ENCODE measurements around the gene SLC25A41.
"Not testable (repeated sequence)": the region's sequence is repeated elsewhere in the genome, so short reads cannot be mapped to it uniquely, and the experiment has no call there.

The SLC25A41 gene

DNA sequence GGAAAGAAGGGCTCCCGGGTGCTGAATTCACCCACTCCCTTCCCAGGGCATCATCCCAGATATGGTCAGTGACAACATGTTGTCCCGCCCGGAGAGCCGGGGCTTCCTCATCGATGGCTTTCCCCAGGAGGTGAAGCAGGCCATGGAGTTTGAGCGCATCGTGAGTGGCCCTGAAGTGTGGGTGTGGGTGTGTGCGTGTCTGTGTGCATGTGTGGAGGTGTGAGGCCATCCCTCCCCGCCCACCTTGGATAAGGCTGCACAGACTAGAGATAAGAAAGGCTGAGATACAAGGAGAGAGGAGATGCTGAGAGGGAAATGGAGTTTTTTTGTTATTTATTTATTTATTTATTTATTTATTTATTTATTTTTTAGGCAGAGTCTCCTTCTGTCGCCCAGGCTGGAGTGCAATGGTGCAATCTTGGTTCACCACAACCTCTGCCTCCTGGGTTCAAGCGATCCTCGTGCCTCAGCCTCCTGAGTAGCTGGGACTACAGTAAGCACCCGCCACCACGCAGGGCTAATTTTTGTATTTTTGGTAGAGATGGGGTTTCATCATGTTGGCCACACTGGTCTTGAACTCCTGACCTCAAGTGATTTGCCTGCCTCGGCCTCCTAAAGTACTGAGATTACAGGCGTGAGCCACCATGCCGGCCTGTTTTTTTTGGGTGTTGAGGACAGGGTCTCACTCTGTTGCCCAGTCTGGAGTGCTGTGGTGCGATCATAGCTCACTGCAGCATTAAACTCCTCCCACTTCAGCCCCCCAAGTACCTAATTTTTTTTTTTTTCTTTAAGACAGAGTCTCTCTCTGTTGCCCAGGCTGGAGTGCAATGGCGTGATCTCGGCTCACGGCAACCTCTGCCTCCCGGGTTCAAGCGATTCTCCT is 33.3 kb downstream of the SLC25A41 start:
- not testable (repeated sequence) for H3K9me3 ChIP-seq (ENCODE audit: control insufficient read depth, low read length); H3K4me1 ChIP-seq (ENCODE audit: control insufficient read depth, insufficient read depth, low read length, poor library complexity, severe bottlenecking); H3K4me3 ChIP-seq (ENCODE audit: extremely low read depth, insufficient read depth, low read length, poor library complexity, severe bottlenecking); H3K36me3 ChIP-seq (ENCODE audit: control insufficient read depth, insufficient read depth, low read length); H3K27ac ChIP-seq (ENCODE audit: low read depth, low read length, severe bottlenecking)
- 92 to 97% methylated on average over 11 to 13 of the region's 23 CpGs for WGBS, 2 experiments (ENCODE audit: insufficient coverage in 2 of 2)

DNA sequence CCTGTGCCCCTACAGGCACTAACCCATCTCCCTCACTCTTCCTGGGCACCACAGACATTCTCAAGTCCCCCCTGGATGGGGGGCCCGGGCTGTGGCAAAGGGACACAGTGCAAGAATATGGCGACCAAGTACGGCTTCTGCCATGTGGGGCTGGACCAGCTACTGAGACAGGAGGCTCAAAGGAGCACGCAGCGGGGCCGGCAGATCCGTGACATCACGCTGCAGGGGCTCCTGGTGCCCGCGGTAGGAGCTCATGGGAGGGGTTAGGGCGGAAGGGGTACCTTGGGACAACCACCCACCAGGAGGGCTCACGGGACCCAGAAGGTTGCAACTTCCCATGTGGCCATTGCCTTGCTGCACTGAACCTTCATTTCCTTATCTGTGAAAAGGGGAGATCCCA is 37.3 kb downstream of the SLC25A41 start:
- Histone ChIP-seq H3K4me1 (ENCODE audit: control insufficient read depth, insufficient read depth, low read length, poor library complexity, severe bottlenecking) (peaks cover 6% of the 10 kb centered on the region), H3K36me3 (ENCODE audit: control insufficient read depth, insufficient read depth, low read length) (peaks cover 8% of the 10 kb centered on the region), H3K27ac (ENCODE audit: low read depth, low read length, severe bottlenecking) (no peak overlapping the region), H3K4me3 (ENCODE audit: extremely low read depth, insufficient read depth, low read length, poor library complexity, severe bottlenecking) (no peak overlapping the region), H3K9me3 (ENCODE audit: control insufficient read depth, low read length) (no peaks in the 10 kb centered on the region)
- 95 to 99% methylated on average over 12 of the region's 12 CpGs for WGBS, 2 experiments (ENCODE audit: insufficient coverage in 2 of 2)

DNA sequence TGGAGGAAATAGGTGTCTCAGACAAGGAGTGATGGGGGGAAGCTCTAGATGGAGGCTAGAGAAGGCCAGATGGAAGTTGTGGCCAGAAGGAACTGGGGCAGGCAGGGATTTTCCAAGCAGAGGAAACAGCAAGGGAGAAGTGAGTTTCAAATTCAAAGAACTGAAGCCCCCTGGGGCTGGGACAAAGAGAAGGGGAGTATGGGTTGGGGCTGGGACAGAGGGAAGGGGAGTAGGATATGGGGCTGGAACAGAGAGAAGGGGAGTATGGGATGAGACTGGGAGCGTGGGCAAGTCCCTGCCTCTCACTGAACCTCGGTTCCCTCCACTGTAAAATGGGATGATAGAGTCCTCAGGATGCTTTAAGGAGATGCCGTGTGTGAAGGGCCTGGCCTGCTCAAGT is 38.7 kb downstream of the SLC25A41 start:
- Histone ChIP-seq H3K27ac (ENCODE audit: low read depth, low read length, severe bottlenecking) (no peak overlapping the region), H3K4me1 (ENCODE audit: control insufficient read depth, insufficient read depth, low read length, poor library complexity, severe bottlenecking) (peaks cover 6% of the 10 kb centered on the region), H3K36me3 (ENCODE audit: control insufficient read depth, insufficient read depth, low read length) (peaks cover 21% of the 10 kb centered on the region), H3K9me3 (ENCODE audit: control insufficient read depth, low read length) (no peaks in the 10 kb centered on the region), H3K4me3 (ENCODE audit: extremely low read depth, insufficient read depth, low read length, poor library complexity, severe bottlenecking) (no peak overlapping the region)
- WGBS, 2 experiments (ENCODE audit: insufficient coverage in 2 of 2), result 82 to 85% methylated on average over 3 of the region's 3 CpGs

DNA sequence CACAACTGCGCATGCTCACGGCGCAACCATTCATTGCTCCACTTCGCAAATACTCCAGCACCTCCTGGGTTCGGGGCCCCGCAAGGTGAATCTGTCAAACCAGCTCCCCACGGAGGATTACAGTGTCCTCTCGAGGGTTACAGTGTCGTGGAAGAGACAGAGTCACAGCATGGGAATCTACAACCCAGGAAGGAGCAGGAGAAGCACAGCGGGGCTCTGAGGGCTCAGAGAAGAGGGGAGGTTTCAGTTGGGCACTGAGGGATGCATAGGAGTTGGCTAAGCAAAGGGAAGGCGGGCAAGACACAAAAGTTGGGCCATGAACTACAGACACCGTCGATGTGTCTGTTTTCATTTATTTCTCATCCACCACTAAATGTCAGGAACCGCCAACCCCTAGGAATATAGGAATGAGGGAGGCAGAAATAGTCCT is 39.6 kb downstream of the SLC25A41 start:
- Histone ChIP-seq H3K9me3 (ENCODE audit: control insufficient read depth, low read length) (no peaks in the 10 kb centered on the region), H3K36me3 (ENCODE audit: control insufficient read depth, insufficient read depth, low read length) (peaks cover 29% of the 10 kb centered on the region), H3K4me3 (ENCODE audit: extremely low read depth, insufficient read depth, low read length, poor library complexity, severe bottlenecking) (peak overlapping the region; percentile 88), H3K4me1 (ENCODE audit: control insufficient read depth, insufficient read depth, low read length, poor library complexity, severe bottlenecking) (peaks cover 6% of the 10 kb centered on the region), H3K27ac (ENCODE audit: low read depth, low read length, severe bottlenecking) (peak overlapping the region; percentile 98)
- 4 to 8% methylated on average over 6 to 10 of the region's 14 CpGs for WGBS, 2 experiments (ENCODE audit: insufficient coverage in 2 of 2)

DNA sequence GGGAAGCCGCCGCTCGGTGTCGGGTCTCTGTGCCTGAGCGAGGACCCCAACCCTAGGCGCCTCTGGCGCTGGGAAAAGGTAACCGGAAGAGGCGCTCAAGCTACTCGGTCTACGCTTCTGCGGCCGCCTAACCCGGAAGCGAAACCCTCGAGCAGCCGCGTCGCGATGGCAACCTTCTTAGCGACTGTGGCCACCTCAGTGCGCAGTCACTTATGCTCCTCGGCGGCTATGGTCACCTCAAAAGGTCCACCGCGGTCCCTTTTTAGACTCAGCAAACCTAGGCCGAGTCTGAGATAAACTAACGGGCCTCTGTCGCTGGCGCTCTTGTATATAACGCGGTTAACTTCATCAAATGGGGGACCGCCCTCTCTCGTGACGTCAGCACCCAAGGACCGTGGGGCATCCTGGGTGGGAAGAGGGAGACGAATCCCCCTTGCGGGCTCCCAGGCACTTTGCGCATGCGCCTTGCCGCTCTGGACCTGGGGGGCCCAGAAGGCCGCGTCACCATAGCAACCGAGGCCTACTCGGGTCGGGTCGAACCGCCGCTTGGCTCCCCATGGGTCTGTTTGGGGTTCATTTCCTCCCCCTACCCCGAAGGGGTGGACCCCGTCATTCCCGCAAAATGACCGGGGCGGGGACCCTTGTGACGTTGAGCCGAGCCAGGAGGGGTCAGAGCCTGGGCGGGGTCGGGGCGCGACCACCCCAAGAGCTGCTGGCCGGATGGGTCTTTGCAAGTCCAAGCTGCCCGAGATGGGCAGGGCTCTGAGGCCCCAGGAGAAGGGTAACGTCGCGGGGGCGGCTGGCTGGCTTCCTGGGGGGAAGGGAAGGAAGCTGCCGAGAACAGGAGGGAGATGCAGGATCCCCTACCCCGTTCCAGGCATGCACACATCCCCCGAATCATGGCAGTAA is 40.2 kb downstream of the SLC25A41 start, which contains the start of gene GTF2F1:
Gene GTF2F1, minus strand, starts transcription at position 91 of the 909 bp plus-strand sequence. CDS start 169 bp downstream, outside the sequence.
- Histone ChIP-seq H3K9me3 (ENCODE audit: control insufficient read depth, low read length) (no peaks in the 10 kb centered on the region), H3K36me3 (ENCODE audit: control insufficient read depth, insufficient read depth, low read length) (peaks cover 36% of the 10 kb centered on the region), H3K4me1 (ENCODE audit: control insufficient read depth, insufficient read depth, low read length, poor library complexity, severe bottlenecking) (peaks cover 6% of the 10 kb centered on the region), H3K27ac (ENCODE audit: low read depth, low read length, severe bottlenecking) (peak within 1 kb of the TSS; percentile 98), H3K4me3 (ENCODE audit: extremely low read depth, insufficient read depth, low read length, poor library complexity, severe bottlenecking) (peak within 1 kb of the TSS; percentile 88)
- WGBS, 2 experiments (ENCODE audit: insufficient coverage in 2 of 2), result 0 to 1% methylated on average over 51 to 60 of the region's 69 CpGs

DNA sequence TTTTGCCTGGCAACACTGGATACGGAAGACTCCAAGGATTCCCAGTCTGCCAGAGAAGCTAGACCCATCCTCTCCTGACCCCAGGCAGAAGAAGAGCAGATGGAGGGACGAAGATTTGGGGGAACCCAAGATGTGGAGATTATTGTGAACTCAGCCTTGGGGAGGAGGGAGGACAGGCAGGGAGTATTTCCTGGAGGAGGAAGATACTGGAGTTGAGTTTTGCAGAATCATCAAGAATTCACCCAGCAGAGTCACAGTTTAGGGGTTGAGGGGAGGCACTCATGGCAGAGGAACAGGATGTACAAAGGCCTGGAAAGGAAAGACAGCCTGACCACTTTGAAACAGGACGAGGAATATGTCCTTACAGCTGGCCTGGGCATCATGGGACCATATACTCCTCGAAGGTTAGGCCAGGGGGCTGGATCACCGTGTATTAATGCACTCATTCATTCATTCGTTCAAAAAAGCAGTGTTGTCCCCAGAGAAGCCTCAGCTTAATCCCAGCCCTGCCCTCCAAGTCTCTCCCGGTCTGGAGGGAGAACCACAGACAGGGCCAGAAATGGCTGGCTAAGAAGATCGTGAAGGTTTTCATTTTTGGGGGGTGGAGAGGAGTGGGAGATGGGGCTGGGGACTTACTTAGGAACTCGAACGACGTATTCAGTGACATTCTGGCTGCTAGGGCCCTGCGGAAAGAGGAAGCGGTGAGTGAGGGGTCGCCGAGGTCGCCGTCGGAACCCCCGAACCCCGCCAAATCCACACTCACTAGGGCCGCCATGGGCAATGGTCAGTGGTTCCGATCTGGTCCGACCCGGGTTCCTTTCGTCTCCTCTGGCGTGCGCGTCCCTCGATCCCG is 41.1 kb downstream of the SLC25A41 start:
- Histone ChIP-seq H3K27ac (ENCODE audit: low read depth, low read length, severe bottlenecking) (peak overlapping the region; percentile 98), H3K4me1 (ENCODE audit: control insufficient read depth, insufficient read depth, low read length, poor library complexity, severe bottlenecking) (peaks cover 6% of the 10 kb centered on the region), H3K4me3 (ENCODE audit: extremely low read depth, insufficient read depth, low read length, poor library complexity, severe bottlenecking) (peak overlapping the region; percentile 88), H3K9me3 (ENCODE audit: control insufficient read depth, low read length) (no peaks in the 10 kb centered on the region), H3K36me3 (ENCODE audit: control insufficient read depth, insufficient read depth, low read length) (peaks cover 43% of the 10 kb centered on the region)
- WGBS, 2 experiments (ENCODE audit: insufficient coverage in 2 of 2), result 1 to 7% methylated on average over 19 to 27 of the region's 30 CpGs

DNA sequence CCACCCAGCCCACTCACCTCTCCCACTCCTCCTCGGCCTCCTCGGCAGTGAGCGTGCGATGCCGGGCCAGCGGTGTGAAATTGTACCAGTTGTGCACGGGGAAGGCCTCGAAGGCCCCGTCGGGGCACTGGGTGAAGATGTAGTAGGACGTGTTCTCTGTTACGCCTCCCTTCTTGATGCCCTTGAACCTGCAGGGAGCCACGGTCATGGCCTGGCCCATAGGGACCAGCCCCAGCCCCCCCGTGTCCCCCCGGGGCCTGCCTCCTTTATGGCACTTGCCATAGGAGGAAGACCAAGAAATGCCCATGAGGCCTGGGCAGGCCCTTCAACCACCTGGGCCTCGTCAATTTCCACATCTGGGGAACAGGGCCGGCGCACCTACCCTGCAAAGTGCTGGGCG is 46.2 kb downstream of the SLC25A41 start:
- H3K36me3 ChIP-seq (ENCODE audit: control insufficient read depth, insufficient read depth, low read length), result peaks cover 88% of the 10 kb centered on the region
- WGBS, 2 experiments (ENCODE audit: insufficient coverage in 2 of 2), result 97 to 98% methylated on average over 14 to 19 of the region's 19 CpGs
- no peaks in the 10 kb centered on the region for H3K9me3 ChIP-seq (ENCODE audit: control insufficient read depth, low read length)

DNA sequence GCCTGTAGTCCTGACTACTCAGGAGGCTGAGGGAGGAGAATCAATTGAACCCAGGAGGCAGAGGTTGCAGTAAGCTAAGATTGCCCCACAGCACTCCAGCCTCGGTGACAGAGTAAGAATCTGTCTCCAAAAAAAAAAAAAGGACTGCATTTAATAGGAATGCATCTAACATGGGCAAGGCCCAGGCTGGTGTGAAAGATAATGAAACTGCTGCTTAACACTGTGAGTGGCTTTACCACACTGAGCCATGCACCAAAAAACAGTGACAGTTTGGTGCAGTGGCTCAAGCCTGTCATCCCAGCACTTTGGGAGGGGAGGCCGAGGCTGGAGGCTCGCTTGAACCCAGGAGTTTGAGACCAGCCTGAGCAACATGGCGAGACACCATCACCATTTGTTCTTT is 49.2 kb downstream of the SLC25A41 start:
- 80 to 100% methylated on average over 3 of the region's 4 CpGs for WGBS, 2 experiments (ENCODE audit: insufficient coverage in 2 of 2)

More for the DNA sequence above, 46.2 kb downstream of the SLC25A41 start:
- Histone ChIP-seq H3K27ac (ENCODE audit: low read depth, low read length, severe bottlenecking) (no peak overlapping the region), H3K4me1 (ENCODE audit: control insufficient read depth, insufficient read depth, low read length, poor library complexity, severe bottlenecking) (peaks cover 6% of the 10 kb centered on the region), H3K4me3 (ENCODE audit: extremely low read depth, insufficient read depth, low read length, poor library complexity, severe bottlenecking) (no peak overlapping the region)

DNA sequence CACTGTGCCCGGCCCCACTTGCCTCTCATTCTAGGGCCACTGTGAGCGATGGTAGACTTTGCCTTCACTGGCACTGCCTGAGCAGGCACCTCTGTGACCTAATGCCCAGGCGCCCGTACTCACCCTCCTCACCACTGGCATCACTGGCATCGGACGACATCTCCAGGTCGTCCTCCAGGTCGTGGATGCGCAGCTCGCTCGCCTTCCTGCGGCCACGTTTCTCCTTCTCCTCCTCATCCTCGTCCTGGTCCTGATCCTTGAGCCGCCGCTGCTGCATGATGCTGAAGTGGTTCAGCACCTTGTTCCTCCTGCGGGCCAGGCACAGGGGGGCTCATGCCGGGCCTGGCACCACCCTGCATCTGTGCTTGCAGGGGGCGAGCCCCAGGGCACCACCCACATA is 50.4 kb downstream of the SLC25A41 start:
- H3K4me1 ChIP-seq (ENCODE audit: control insufficient read depth, insufficient read depth, low read length, poor library complexity, severe bottlenecking), result no peaks in the 10 kb centered on the region
- H3K4me3 ChIP-seq (ENCODE audit: extremely low read depth, insufficient read depth, low read length, poor library complexity, severe bottlenecking), result no peak overlapping the region
- 97 to 98% methylated on average over 15 to 17 of the region's 19 CpGs for WGBS, 2 experiments (ENCODE audit: insufficient coverage in 2 of 2)
- H3K36me3 ChIP-seq (ENCODE audit: control insufficient read depth, insufficient read depth, low read length), result peaks cover 87% of the 10 kb centered on the region
- H3K27ac ChIP-seq (ENCODE audit: low read depth, low read length, severe bottlenecking), result no peak overlapping the region
- H3K9me3 ChIP-seq (ENCODE audit: control insufficient read depth, low read length), result peaks cover 8% of the 10 kb centered on the region

More for the DNA sequence above, 49.2 kb downstream of the SLC25A41 start:
- no peak overlapping the region for H3K4me3 ChIP-seq (ENCODE audit: extremely low read depth, insufficient read depth, low read length, poor library complexity, severe bottlenecking)
- H3K9me3 ChIP-seq (ENCODE audit: control insufficient read depth, low read length), result peaks cover 8% of the 10 kb centered on the region
- peaks cover 91% of the 10 kb centered on the region for H3K36me3 ChIP-seq (ENCODE audit: control insufficient read depth, insufficient read depth, low read length)
- H3K27ac ChIP-seq (ENCODE audit: low read depth, low read length, severe bottlenecking), result no peak overlapping the region
- H3K4me1 ChIP-seq (ENCODE audit: control insufficient read depth, insufficient read depth, low read length, poor library complexity, severe bottlenecking), result no peaks in the 10 kb centered on the region

All from mesodermal cell (in vitro differentiated cells).